ENCODE data around the gene STPG2.

Gene STPG2

DNA sequence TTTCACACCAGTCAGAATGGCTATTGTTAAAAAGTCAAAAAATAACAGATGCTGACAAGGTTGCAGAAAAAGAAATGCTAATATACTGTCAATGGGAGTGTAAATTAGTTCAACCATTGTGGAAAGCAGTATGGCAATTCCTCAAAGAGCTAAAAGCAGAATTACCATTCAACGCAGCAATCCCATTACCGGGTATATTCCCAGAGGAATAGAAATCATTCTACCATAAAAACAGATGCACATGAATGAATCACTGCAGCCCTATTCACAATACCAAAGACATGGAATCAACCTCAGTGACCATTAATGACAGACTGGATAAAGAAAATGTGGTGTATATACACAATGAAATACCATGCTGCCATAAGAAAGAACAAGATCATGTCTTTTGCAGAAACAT, 243.0 kb downstream of the STPG2 start:
- no peak for TF ChIP-seq CTCF (IDR thresholded peaks at IDR 0.05; ENCODE audit: control insufficient read depth, extremely low read depth, insufficient read depth)
- no peak for DNase-seq (ENCODE audit: low read depth)
- no peak overlapping the region for H3K4me3 ChIP-seq (ENCODE audit: low read depth, low read length)

GRCh38 chr4:97892592-97893266, 250.5 kb downstream of the STPG2 start:
- DNase-seq (ENCODE audit: low read depth) = no peak
- no peak overlapping the region for H3K4me3 ChIP-seq (ENCODE audit: low read depth, low read length)
- no peak for TF ChIP-seq CTCF (IDR thresholded peaks at IDR 0.05; ENCODE audit: control insufficient read depth, extremely low read depth, insufficient read depth)

DNA sequence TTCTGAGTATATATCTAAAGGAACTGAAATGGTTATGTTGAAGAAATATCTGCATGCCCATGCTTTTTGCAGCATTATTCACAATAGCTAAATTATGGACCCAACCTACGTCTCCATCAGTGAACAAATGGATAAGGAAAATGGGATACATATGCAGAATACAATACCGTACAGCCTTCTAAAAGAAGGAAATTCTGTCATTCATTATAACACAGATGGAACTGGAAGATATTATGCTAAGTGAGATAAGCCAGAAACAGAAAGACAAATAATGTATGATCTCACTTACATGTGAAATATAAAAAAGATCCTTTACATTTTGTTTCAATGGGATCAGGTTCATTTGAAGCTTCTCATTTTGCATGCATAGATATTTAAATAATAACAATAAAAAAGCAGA, 263.3 kb downstream of the STPG2 start:
- DNase-seq (ENCODE audit: low read depth) = no peak
- TF ChIP-seq CTCF (IDR thresholded peaks at IDR 0.05; ENCODE audit: control insufficient read depth, extremely low read depth, insufficient read depth) = no peak
- H3K4me3 ChIP-seq (ENCODE audit: low read depth, low read length) = no peak overlapping the region

DNA sequence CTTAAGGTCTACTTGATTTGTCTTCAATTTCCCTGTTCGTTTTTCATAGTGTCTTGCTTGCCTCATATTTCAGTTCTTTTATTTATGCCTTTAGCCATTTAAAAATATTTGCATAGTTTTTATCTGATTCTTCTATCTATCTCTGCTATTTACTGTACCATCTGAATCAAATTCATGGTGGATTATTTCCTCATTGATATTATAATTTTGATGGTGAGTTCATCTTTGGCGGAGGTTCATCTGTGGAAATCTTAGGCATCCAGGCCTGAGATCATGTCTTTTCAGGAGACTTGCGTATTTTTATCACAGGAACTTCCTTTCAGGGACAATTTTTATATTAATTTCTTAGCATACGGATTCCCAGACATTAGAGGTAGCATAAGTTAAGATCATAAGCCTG, 275.2 kb downstream of the STPG2 start:
- H3K4me3 ChIP-seq (ENCODE audit: low read depth, low read length) = no peak overlapping the region
- DNase-seq (ENCODE audit: low read depth) = peak; percentile 73
- TF ChIP-seq CTCF (IDR thresholded peaks at IDR 0.05; ENCODE audit: control insufficient read depth, extremely low read depth, insufficient read depth) = no peak

GRCh38 chr4:97867557-97868091, 275.7 kb downstream of the STPG2 start:
- DNase-seq (ENCODE audit: low read depth) = peak; percentile 56
- TF ChIP-seq CTCF (IDR thresholded peaks at IDR 0.05; ENCODE audit: control insufficient read depth, extremely low read depth, insufficient read depth) = no peak
- H3K4me3 ChIP-seq (ENCODE audit: low read depth, low read length) = no peak overlapping the region

DNA sequence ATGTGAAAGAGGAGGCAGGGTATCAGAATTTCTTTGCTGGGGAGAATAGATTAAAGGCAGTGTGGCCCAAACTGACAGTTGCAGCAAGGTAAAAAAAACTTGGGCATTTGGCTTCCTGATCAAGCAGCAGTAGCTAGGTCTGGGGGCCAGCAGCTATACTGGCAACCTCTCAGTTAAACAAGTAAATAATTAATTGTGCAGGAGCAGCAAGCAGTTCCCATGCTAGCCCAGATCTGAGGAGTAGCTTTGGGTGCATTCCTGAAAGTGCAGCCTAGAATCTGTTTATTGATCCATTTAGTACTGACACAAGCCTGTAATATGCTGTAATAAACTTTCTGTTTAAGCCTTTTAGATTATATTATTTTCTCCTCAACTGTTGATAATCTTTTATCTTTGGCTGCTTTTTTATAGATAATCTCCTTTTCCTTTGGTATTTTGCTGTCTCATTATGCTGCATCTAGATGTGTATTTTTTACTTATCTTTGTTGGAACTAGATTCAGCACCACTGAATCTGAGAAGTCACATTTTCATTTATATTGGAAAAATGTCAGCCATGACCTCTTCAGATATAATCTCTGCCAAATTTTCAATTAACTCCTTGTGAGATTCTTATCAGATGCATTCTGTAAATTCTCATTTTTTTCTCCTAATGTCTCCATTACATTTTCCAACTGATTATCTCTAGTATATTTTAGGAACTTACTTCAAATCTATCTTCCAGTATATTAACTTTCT, 276.3 kb downstream of the STPG2 start:
- peak; percentile 38 for DNase-seq (ENCODE audit: low read depth)
- H3K4me3 ChIP-seq (ENCODE audit: low read depth, low read length) = no peak overlapping the region
- TF ChIP-seq CTCF (IDR thresholded peaks at IDR 0.05; ENCODE audit: control insufficient read depth, extremely low read depth, insufficient read depth) = no peak

All from LNCaP clone FGC (cell line).